T-helper 17 cell (primary cell): ENCODE measurements around the gene ICAM3. TPM values are rescaled to one million over a fixed set of nuclear protein-coding genes. Genes with fewer than 3 reads are reported as not detected.
A peak's percentile ranks its signal among the peaks of the same experiment; 100 is the strongest.

ENCODE experiments used
- ATAC-seq: fragments of 150-1000 bp; cut with Tn5 transposase; 2 replicates; pipeline ENCODE4 v1.10.0; 2021; ENCODE audit warnings: mild to moderate bottlenecking, moderate library complexity
- DNase-seq, 3 donors: peaks; one replicate each; pipeline versions ENCODE4 v3.0.0 to v3.0.0-alpha.2; 2020 to 2021
- H3K9me3 ChIP-seq: one replicate; pipeline ENCODE4 v1.7.0; 2013; ENCODE audit warnings: low read length, mild to moderate bottlenecking; ENCODE audit not compliant: control insufficient read depth, poor library complexity, severe bottlenecking
- H3K27ac Mint-ChIP-seq: one replicate; pipeline ENCODE4 v1.8.0; 2022; ENCODE audit warnings: mild to moderate bottlenecking, moderate library complexity, mixed read lengths
- H3K27me3 Mint-ChIP-seq: one replicate; pipeline ENCODE4 v1.8.0; 2022; ENCODE audit warnings: mixed read lengths
- H3K36me3 Mint-ChIP-seq: one replicate; pipeline ENCODE4 v1.8.0; 2022; ENCODE audit warnings: low read depth, mixed read lengths
- H3K4me1 Mint-ChIP-seq: one replicate; pipeline ENCODE4 v1.8.0; 2022; ENCODE audit warnings: mild to moderate bottlenecking, mixed read lengths
- H3K4me3 Mint-ChIP-seq: one replicate; pipeline ENCODE4 v1.8.0; 2022; ENCODE audit warnings: mild to moderate bottlenecking, moderate library complexity, mixed read lengths
- total RNA-seq, 4 donors: library from RNA in 2 of 4; stranded (reverse) in 2 of 4; gene quantifications; one replicate each; pipeline ENCODE4 v1.2.3 and lab custom pipeline; 2022 to 2026

Gene ICAM3
- total RNA-seq, 2 donors from 2014 or later, result 227 to 251 TPM

GRCh38 chr19:10321417-10321797, 18.0 kb downstream of the ICAM3 start:
- DNase-seq, result no peak
- peak; percentile 11 for ATAC-seq
- H3K27me3 Mint-ChIP-seq, result no peaks in the 10 kb centered on the region
- peaks cover 6% of the 10 kb centered on the region for H3K36me3 Mint-ChIP-seq
- no peaks in the 10 kb centered on the region for H3K9me3 ChIP-seq
- peaks cover 8% of the 10 kb centered on the region for H3K4me1 Mint-ChIP-seq
- H3K27ac Mint-ChIP-seq, result no peak overlapping the region
- H3K4me3 Mint-ChIP-seq, result peak overlapping the region; percentile 36

GRCh38 chr19:10320602-10321416, 18.6 kb downstream of the ICAM3 start:
- Mint-ChIP-seq H3K36me3 (peaks cover 8% of the 10 kb centered on the region), H3K4me3 (peak overlapping the region; percentile 36), H3K27ac (peak overlapping the region; percentile 65), H3K27me3 (no peaks in the 10 kb centered on the region), H3K4me1 (peaks cover 10% of the 10 kb centered on the region)
- no peak for DNase-seq
- no peaks in the 10 kb centered on the region for H3K9me3 ChIP-seq
- no peak for ATAC-seq

GRCh38 chr19:10318807-10319682, 20.4 kb downstream of the ICAM3 start:
- no peaks in the 10 kb centered on the region for H3K9me3 ChIP-seq
- H3K4me3 Mint-ChIP-seq, result no peak overlapping the region
- peaks cover 8% of the 10 kb centered on the region for H3K36me3 Mint-ChIP-seq
- no peak overlapping the region for H3K27ac Mint-ChIP-seq
- peaks cover 20% of the 10 kb centered on the region for H3K4me1 Mint-ChIP-seq
- DNase-seq, result no peak
- H3K27me3 Mint-ChIP-seq, result no peaks in the 10 kb centered on the region
- no peak for ATAC-seq

GRCh38 chr19:10317857-10318462, 21.5 kb downstream of the ICAM3 start:
- ATAC-seq, result no peak
- Mint-ChIP-seq H3K4me3 (no peak overlapping the region), H3K36me3 (peaks cover 10% of the 10 kb centered on the region), H3K27ac (no peak overlapping the region), H3K4me1 (peaks cover 20% of the 10 kb centered on the region), H3K27me3 (no peaks in the 10 kb centered on the region)
- DNase-seq, result no peak
- no peaks in the 10 kb centered on the region for H3K9me3 ChIP-seq

GRCh38 chr19:10317045-10317856, 22.2 kb downstream of the ICAM3 start:
- Mint-ChIP-seq H3K27me3 (no peaks in the 10 kb centered on the region), H3K27ac (peak overlapping the region; percentile 92), H3K4me1 (peaks cover 20% of the 10 kb centered on the region), H3K36me3 (peaks cover 10% of the 10 kb centered on the region), H3K4me3 (no peak overlapping the region)
- ATAC-seq (no peak), DNase-seq (no peak)
- no peaks in the 10 kb centered on the region for H3K9me3 ChIP-seq

- ATAC-seq, result no peak
- DNase-seq, result no peak
- no peaks in the 10 kb centered on the region for H3K27me3 Mint-ChIP-seq
These were observed 23.0 kb downstream of the ICAM3 start for GRCh38 chr19:10316229-10317044.

GRCh38 chr19:10315335-10316214, 23.8 kb downstream of the ICAM3 start, which contains the start of gene FDX2:
TSS of gene FDX2 (minus strand) at chr19:10316015. CDS start at chr19:10315996, 19 bp downstream.
- no peaks in the 10 kb centered on the region for H3K27me3 Mint-ChIP-seq
- peak; percentile 89 for ATAC-seq
- DNase-seq, result peak; percentile 87 to 92 (median 89)
- peaks cover 15% of the 10 kb centered on the region for H3K4me1 Mint-ChIP-seq
- H3K9me3 ChIP-seq, result no peaks in the 10 kb centered on the region
- peaks cover 6% of the 10 kb centered on the region for H3K36me3 Mint-ChIP-seq
- peak within 1 kb of the TSS; percentile 92 for H3K4me3 Mint-ChIP-seq
- peak within 1 kb of the TSS; percentile 92 for H3K27ac Mint-ChIP-seq

More at GRCh38 chr19:10316229-10317044, 23.0 kb downstream of the ICAM3 start:
- peak overlapping the region; percentile 92 for H3K27ac Mint-ChIP-seq
- H3K36me3 Mint-ChIP-seq, result peaks cover 6% of the 10 kb centered on the region
- H3K4me1 Mint-ChIP-seq, result peaks cover 15% of the 10 kb centered on the region
- H3K9me3 ChIP-seq, result no peaks in the 10 kb centered on the region
- peak overlapping the region; percentile 92 for H3K4me3 Mint-ChIP-seq

- DNase-seq (no peak), ATAC-seq (no peak)
- peaks cover 2% of the 10 kb centered on the region for H3K36me3 Mint-ChIP-seq
- H3K4me3 Mint-ChIP-seq, result no peak within 1 kb of the TSS
- no peaks in the 10 kb centered on the region for H3K9me3 ChIP-seq
- no peaks in the 10 kb centered on the region for H3K27me3 Mint-ChIP-seq
- H3K27ac Mint-ChIP-seq, result no peak within 1 kb of the TSS
- H3K4me1 Mint-ChIP-seq, result peaks cover 1% of the 10 kb centered on the region
These were observed 30.0 kb downstream of the ICAM3 start, which contains the start of gene ZGLP1 for GRCh38 chr19:10309423-10309822. TSS of gene ZGLP1 (minus strand) at chr19:10309815.

GRCh38 chr19:10306327-10306726, 33.1 kb downstream of the ICAM3 start:
- Mint-ChIP-seq H3K4me1 (peaks cover 5% of the 10 kb centered on the region), H3K27me3 (no peaks in the 10 kb centered on the region), H3K27ac (no peak overlapping the region), H3K36me3 (no peaks in the 10 kb centered on the region), H3K4me3 (no peak overlapping the region)
- DNase-seq, result no peak
- no peak for ATAC-seq
- no peaks in the 10 kb centered on the region for H3K9me3 ChIP-seq

- Mint-ChIP-seq H3K4me1 (peaks cover 5% of the 10 kb centered on the region), H3K27me3 (no peaks in the 10 kb centered on the region), H3K36me3 (no peaks in the 10 kb centered on the region), H3K27ac (no peak overlapping the region), H3K4me3 (no peak overlapping the region)
- no peak for DNase-seq
- ATAC-seq, result no peak
- no peaks in the 10 kb centered on the region for H3K9me3 ChIP-seq
These were observed 34.2 kb downstream of the ICAM3 start for GRCh38 chr19:10305139-10305806.
